Suppressor macrophage (primary cell): Measurements from ENCODE around the gene SLC26A2.

Experiments
- DNase-seq, 4 experiments: peaks; one replicate each; pipeline ENCODE4 v3.0.0-alpha.2; 2020 to 2022
- total RNA-seq, 17 experiments: gene quantifications; one replicate each; lab custom pipeline; 2026; ENCODE audit warnings: mixed read lengths in 6 of 17, inconsistent platforms in 3 of 17; lab: John Stamatoyannopoulos, UW

The SLC26A2 gene
- total RNA-seq: 22.5 to 85.6 (median 48.5) reads per million in 17 experiments

DNA sequence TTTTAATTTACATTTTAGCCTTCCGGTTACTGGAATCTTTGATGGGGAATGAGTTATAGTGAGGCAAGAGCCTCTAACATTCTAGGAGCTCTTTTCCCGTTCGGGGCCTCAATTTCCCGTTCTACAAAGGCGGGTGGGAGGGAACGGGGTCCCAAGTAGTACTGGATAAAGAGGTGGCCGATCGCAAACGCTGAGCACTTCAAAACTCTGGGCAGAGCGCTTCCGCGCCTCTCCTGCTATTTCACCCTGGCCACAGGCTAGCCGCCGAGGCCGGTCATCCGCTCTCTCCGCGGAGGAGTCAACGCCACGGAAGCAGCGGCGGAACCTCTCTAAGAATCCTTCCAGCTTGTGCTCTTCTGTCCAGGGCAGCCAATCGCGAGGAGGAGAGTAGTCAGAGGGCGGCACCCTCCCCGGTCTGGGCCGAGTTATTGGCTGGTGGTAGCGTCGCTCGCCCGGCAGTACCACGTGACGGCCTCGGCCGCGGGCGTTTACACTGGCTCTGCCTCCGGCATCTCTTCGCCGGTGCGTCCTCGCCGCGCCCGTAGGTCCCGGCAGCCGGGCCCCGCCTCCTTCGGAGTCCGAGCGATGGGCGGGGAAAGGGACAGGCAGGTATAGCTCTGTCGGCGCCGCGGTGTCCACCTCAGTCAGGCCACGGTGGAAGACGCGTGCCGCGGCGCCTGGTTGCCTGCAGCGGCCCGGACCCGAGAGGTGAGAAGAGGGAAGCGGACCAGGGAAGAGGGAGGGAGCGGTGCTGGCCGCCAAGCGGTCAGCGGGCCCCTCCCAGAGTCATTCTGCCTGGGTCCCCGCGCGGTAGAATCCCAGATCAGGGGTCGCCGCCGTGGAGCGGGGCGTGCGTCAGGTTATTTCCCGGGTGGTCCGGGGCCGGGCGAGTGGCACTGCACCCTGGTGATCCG, at the start of gene SLC26A2:
Gene SLC26A2 (plus strand): TSS at position 487 of the 914 bp plus-strand sequence. CDS start 16,895 bp downstream, outside the sequence.
- peak; percentile 98 to 99 (median 98) for DNase-seq

DNA sequence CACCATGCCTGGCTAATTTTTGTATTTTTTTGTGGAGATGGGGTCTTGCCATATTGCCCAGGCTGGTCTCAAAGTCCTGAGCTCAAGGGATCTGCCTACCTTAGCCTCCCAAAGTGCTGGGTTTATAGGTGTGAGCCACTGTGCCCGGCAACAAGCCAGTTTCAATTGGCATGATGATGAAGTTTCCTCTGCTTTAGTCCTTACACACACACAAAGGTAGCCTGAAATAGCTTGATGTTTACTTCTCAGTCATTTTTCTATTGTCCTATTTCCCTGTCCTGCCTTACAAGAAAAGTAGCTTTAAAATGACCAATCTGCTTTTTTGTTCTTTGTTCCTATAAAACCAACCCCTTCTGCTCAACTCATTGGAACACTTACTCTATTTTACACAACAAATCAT, 49.5 kb upstream of the SLC26A2 start:
- no peak for DNase-seq

DNA sequence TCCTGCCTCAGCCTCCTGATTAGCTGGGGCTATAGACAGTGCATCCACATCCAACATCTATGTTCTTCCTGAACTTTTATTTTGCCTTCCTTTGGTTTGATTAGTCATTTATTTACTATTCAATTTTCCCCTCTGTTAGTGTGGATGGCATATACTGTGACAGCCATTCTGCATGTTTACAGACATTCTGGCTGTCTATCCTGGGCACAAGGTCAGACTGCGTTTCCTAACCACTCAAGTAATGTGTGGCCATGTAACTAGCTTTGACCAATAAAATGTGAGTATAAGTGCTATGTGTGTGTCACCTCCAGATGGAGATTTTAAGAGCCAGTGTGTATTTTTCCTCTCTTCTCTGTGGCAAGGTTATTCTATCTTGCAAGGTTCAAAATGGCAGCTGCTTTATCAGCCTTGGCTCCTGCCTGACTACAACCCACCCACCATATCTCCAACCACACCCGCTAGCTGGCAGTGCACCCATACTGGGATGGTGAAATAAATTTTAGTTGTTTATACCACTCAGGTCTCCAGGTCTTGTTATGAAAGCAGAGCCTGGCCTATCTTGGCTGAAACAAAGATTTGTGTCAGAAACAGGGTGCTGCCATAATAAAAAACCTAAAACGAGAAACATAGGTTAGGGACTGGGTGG, 48.2 kb upstream of the SLC26A2 start:
- no peak for DNase-seq

DNA sequence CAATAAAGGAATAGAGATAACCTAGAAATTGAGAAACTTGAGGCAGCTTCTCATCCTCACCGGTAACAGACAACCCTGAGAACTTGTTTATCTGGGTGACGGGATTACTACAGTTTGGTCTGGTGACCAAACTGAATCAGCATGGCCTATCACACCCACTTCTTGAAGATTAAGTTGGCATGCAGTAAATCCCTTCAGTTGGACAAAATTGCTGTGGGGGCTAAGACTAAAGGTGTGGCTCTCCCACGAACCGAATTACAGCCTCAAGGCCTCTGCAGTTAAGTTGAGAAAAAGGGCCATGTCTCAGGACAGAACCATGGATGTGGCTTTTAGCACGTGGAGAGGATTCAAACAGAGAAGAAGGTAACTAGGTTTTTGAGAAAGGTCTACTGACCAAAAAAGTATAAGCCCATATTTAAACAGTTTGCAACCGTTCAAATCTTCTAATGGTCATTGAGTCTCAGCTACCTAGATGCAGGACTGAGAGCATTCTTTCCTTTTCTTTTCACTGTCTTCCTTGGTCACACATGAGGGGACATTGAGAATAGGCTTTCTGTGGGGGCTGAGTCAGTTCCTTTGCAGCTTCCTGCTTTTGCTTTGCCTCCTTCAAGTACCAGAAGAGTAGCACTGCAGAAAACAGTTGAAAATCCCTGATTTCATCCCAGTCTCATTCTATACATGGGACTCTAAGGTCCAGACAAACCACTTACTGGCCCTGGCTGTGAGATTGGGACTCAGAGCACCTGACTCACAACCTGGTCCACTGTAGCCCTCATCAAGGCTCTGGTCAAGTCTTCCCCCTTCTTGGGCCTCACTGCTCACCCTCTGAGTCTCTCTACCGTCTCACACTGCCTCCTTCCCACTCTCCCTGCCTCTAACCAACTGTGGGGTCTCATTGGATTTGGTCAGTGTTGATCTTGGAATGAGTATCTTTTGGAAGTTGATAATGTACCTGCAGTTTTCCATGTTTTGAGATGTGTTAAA, 46.8 kb upstream of the SLC26A2 start:
- peak in 3 of 4 experiments; percentile 16 to 30 (median 22) for DNase-seq

DNA sequence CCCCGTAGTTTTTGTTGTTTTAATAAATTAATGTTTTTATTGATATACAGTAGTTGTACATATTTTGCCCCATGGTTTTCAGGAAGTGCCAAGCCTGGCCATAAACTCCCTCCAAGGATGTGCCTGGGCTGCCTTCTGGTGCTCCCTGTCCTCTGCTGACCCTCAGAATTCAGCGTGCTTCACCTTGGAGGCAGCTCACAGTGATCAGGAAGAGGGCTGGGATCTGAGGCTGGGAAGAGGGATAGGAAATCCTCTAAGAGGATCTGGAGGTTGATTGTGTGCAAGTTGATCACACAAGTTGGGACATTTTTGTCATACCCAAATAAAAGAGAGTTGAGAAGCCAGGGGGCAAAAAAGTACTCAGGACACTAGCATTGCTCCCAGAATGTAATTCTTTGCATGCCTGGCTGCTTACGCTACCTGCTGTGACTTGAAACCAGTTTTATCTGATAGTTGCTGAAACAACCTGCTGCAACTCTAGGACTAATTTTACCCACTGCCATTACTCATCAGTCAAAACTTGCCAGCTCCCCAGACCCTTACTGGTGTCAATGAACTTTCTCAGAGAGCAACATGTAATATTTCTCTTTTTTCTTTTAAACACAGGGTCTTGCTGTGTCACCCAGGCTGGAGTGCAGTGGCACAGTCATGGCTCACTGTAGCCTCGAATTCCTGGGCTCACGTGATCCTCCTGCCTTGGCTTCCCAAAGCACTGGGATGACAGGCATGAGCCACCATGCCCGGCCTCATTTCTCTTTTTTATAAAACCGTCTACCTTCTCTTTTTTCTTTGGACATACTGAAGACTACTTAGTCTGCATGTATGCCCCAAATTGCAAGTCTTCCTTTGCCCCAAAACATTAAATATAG, 44.9 kb upstream of the SLC26A2 start:
- DNase-seq: no peak

DNA sequence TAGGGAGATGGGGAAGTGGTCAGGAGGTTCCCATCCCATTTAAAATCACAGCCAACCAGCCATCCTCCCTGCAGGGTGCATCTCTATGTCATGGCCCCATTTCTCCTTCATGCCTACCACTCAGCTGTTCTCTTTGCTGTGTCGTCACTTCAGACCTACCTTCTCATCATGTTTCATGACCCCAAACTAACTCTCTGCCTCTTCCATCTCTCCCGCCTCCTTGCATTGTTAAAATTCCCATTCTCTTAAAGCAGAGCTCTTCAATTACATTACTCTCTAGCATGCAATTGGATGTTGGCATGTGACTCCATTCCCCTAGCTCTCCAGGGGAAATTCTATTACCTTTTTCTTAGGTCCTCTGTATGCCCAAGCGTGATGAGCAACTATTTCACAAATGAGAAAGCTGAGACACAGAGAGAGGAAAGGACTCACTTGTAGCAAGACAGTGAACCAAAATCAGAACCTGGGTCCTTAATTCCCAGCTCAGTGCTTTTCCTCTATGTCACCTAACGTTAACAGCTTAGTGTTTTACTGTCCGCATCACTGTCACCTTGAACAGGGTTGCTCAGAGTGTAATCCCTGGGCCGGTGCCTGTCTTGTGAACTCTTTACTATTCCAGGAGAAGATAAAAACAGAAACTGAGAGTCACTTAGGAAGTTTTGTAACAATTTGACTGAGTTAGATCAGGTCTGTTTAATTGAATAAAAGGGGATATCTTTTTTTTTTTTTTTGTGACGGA, 44.1 kb upstream of the SLC26A2 start:
- DNase-seq: no peak

DNA sequence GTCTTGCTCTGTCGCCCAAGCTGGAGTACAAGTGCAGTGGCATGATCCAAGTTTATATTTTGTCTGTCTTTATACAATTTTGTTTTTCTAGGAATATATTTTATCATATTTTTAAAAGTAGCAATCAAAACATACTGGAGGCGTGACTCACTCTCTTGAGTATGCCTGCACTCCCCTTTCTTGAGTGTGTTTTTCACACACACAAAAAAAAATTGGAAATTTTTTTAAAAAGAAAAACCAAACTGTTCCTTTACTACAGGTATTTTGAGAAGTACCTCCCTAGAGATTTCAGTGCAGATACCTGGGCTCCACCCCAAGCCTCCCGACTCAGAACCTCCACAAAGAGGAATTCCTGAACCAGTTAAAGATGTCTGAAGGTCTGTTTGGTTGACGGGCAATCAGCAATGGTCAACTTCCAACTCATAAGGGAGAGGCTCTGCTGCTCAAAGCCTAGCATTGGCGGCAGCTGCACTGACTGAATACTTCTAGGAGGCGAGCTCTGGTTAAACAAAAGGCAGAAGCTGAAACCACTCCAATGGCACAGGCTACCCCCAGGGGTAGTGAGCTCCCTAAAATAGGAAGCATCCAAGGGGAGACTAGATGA, 43.4 kb upstream of the SLC26A2 start:
- DNase-seq: no peak

DNA sequence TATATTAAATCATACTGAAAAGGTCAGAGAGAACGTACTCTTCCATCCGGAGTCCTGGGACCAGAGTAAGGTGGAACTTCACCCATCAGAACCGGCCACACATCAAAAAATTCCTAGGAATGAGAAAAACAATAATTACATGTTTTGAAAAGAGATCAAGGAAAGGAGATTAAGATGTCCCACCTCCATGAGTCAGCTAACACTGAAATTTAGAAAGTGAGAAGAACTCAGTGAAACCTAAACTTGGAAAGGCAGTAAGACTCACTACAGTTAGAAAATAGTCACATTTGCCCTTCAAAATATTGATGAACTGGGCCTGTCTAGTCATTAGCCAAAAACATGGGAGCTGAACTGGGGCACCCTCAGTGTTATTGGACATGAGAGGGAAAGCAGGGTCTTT, 39.0 kb upstream of the SLC26A2 start:
- DNase-seq: no peak

DNA sequence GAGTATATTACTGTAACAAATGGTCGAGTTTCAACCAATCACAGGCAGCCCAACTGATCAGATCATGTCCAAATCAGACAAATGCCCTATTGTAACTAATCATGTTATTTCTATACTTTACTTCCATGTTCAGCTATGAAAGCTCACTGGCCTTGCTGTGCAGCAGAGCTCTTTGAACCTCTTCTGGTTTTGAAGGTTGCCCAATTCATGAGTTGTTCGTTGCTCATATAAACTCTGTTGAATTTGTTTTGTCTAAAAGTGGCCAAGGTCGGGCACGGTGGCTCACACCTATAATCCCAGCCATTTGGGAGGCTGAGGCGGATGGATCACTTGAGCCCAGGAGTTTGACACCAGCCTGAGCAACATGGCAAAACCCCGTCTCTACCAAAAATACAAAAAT, 37.6 kb upstream of the SLC26A2 start:
- DNase-seq: no peak

DNA sequence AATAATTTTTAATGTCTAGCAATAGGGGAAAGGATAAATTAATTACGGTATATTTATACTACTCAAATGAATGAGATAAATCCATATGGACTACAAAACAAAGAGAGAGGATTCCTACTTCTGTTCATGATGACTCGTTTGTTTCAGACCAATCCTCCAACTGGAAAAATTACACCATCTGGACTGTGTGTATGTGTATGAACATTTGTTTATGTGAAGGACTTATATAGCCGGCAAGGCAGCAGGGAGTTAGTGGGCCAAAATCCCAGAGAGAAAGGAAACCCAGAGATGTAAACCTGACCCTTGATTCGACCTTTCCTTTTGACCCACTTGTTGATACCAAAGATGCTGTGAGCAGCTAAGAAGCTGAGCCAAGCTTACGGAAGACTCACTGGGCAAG, 36.1 kb upstream of the SLC26A2 start:
- DNase-seq: no peak

DNA sequence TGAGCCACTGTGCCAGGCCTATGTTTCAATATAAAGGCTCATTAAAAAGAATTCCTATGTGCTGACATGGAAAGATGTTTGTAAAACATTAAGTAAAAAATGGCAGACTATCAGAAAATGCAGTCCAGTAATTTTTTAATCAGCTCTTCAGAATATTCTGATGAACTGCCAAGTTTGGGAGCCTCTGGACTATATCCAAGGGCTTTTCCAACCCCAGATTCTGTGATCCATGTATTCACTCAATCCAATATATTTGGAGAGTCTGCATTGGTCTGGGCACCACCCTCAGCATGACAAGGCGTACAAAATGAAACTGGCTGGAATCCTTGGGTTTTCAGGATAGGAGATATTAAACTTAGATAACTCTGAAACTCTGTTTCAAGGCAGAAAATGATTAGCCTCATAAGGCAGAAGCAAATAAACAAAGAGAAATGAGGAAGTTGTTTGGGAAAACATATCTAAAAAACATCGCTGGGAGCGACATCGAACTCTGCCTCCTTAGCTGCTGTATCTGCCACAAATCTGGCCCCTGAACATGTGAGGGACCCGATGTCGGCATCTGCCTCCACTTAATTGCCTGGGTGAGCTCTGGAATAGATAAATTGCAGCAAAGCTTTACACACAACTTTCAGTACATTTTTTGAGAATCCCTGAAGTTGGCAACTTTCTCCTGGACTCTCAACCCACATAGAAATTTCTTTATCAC, 30.4 kb upstream of the SLC26A2 start:
- no peak for DNase-seq

DNA sequence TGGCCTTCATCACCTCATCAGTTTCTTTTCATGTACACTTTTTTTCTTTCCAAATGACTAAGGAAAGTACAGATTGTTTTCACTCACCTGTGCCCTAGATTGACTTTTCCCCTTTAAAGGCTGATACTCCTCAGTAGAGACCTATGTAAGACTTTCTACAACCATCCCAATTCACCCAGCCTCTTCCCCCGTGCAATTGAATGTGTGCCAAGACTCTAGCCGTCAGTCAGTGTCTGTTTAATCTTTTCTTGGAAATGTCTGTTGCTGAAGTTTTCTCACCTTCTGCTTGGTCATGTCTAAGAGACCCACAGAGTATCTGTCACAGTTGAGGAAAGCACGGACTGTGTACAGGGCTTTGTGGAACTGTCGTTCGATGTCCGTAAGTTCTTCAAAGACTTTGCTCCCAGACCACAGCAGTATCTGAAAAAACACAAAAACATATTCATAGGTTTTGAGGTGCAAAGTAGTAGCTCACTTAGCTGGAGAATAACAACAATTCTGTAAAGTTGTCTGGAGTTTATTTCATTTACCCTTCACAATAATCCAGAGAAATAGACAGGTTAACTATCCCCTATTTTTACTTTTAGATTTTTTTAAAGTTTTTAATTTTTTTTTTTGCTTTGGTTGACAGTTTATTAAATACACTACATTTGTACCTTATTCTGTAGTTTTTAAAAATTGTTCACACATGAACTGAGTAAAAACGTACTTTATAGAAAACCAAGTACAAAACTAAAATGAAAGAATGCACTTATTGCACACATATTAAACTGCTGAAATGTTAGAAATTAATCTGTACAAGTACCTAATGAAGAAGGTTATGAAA, 29.6 kb upstream of the SLC26A2 start:
- no peak for DNase-seq

DNA sequence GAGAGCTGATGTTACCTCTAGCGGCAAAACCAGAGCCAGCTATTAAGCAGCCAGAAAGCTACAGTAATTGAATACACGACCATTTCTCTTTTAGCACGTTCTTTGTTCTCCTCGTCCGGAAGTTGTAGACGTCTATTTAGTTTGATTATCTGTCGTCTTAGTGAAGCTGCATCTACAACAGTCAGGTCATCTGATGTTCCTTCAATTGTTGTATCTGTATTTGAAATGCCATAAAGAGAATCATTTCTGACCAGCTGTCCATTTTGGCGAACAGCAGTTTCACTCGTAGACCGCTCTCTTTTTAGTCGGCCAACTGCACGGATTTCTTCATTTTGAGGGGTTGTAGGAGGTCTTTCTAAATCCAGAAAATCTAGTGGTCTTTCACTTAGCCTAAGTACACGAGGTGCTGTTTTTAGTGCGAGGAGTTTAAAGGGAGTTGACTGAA, 28.5 kb upstream of the SLC26A2 start:
- no peak for DNase-seq

DNA sequence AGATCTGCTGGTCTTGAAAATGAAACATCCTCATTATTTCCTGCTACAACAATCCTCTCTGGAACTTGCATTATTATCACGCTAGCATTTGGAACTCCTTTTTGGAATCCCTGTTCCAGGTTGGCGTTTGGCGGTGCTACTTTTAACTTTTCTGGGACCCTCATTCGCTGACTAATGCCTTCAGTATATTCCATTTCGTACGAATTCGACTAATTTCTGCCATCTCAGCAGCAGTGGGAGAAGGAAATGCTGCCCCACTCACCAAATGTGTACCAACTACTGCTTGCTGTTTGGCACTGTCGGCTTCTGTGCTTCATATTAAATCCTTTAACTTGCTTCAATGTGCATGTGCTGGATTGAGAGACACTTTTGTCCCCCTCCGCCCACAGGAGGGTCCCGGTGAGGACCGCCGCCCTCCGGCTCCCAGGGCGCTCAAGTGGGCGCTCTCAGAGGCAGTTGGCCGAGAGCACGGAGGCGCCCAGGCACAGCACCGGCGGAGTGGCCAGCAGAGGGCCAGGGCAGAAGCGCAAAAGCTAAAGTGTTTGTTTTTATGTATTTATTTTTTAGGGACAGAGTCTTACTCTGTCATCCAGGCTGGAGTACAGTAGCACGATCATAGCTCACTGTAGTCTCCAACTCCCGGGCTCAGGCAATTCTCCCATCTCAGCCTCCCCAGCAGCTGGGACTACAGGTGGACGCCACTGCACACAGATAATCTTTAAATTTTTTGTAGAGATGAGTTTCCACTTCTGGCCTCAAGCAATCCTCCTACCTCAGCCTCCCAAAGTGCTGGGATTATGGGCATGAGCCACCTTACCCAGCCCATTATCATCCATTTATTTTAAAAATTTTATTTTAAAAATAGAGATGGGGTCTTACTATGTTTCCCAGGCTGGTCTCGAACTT, 27.9 kb upstream of the SLC26A2 start:
- DNase-seq: peak in 2 of 4 experiments; percentile 14 to 45

DNA sequence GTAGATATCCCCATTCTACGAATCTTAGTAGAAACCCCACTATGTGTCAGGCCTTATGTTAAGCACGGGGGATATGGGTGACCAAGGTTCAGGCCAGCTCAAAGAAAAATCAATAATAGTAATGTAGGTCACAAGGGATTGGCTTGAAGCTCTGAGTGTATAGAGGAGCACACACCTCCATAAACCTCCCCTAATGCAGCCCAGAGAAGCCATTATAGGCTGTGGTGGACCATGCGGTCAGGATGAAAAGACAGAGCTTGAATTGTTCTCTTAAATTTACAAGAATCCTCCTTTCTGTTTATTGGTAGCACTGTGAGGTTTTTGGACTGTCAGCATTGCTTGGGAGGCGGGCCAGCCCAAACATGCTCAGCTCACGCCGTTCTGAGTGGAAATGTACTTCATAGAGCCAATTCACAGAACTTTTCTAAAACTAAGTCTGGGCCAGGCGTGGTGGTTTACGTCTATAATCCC, 25.1 kb upstream of the SLC26A2 start:
- no peak for DNase-seq

DNA sequence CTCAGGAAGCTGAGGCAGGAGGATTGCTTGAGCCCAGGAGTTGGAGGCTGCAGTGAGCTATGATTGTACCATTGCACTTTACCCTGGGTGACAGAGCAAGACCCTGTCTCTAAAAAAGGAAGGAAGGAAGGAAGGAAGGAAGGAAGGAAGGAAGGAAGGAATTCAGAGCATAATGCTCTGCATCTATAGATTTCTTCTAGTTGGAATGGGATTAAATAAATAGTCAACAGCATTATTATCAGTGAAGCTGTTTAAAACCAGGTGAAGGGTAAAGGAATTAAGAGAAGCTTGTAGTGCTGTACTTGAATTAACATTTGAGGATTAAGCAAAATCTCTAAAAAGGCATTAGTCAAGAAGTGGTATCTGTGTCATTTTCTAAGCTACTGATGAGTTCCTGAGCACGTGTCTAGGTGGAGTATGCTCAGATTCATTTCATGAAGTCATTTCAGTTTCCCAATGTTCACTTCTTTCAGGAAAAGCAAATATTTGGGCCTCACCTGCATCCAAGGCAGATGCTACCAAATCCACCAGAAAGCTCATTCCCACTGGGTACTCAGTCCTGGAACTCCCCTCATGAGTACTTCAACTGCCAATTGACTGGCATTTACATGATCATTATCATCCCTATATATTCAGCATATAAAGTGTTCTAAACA, 24.4 kb upstream of the SLC26A2 start:
- no peak for DNase-seq

DNA sequence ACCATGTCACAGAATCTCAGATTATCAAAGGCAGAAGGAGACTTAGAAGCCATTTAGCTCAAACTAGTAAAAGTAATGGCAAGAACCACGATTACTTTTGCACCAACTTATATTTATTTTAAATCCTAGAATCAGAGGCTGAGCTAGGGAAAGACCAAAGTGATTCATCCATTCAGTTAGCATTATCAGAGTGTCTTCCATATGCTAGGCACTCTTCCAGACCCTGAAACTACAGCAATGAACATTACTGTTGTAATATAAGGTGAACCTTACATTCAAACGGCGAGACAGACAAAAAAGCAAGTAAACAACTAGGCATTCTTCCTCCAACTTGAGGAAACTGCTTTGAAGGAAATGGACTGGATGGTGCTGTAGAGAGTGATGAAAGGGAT, 23.9 kb upstream of the SLC26A2 start:
- DNase-seq: no peak
